ENCODE data around the gene DNAH12. TPM values are rescaled to one million over a fixed set of nuclear protein-coding genes. Genes with fewer than 3 reads are reported as not detected.

The DNAH12 gene
- polyA plus RNA-seq, 1 donor from 2014 or later: 1.8 TPM

DNA sequence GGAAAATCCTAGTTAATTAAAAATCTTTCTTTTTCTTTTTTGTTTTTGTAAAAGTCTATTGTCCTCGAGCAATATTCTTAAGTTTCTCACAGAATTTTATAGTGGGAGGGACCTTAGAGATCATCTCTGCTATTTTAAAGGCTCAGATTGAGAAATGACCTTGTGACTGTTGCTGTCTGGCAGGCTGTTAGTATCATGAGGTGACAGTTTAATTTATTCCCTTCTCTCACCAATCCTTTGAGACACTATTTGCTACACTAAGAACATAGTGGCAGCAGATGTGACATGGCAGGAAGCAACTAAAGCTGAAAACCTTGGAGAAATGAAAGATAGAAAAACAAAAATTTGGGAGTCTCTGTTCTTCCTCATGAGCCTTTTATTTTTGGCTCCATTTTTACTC, 291.7 kb downstream of the DNAH12 start:
- TF ChIP-seq EZH2 (IDR thresholded peaks at IDR 0.05; ENCODE audit: borderline replicate concordance, insufficient read depth, low read length, poor library complexity, severe bottlenecking) (no peak), EP300 (conservative IDR thresholded peaks at IDR 0.05; ENCODE audit: poor library complexity, severe bottlenecking) (peak; percentile 72), POLR2AphosphoS5 (IDR thresholded peaks at IDR 0.05) (peak; percentile 54), SMC3 (conservative IDR thresholded peaks at IDR 0.05; ENCODE audit: poor library complexity) (no peak)
- Histone ChIP-seq H2AFZ (ENCODE audit: low read depth, low read length) (no peak overlapping the region), H3K9ac (ENCODE audit: low read length) (no peak overlapping the region), H3K4me3 (ENCODE audit: low read length) (peak overlapping the region; percentile 28), H3K4me2 (ENCODE audit: low read length) (peak overlapping the region; percentile 48), H3K79me2 (replicated peaks; ENCODE audit: insufficient read depth, low read length) (no peaks in the 10 kb centered on the region), H3K9me3 (ENCODE audit: low read length) (no peaks in the 10 kb centered on the region), H4K20me1 (ENCODE audit: insufficient read depth) (no peaks in the 10 kb centered on the region), H3K27ac (ENCODE audit: low read length) (peak overlapping the region; percentile 53), H3F3A (ENCODE audit: insufficient read depth, low read length, poor library complexity, severe bottlenecking) (no peaks in the 10 kb centered on the region), H3K27me3 (ENCODE audit: insufficient read depth, low read depth, low read length) (no peaks in the 10 kb centered on the region), H3K9me2 (ENCODE audit: insufficient read depth, low read length) (no peaks in the 10 kb centered on the region), H3K36me3 (ENCODE audit: insufficient read depth, low read length) (peaks cover 24% of the 10 kb centered on the region)

DNA sequence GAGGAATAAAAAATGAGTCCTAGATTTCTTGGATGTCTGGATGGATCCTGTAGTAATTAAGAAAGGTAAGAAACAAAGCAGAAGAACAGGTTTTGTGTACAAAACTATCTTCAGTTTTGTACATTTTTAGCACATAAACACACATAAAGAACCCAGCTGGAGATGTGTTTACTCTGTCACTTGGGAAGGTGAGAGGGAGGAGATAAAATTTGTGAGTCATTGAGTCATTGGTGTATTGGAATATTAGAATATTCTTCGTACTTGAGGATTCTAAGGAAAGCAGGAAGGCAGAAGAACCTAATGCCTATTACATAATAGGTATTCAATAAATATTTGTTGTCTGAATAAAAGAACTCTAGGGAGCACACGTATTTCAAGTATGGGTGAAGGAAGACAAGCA, 299.2 kb downstream of the DNAH12 start:
- Histone ChIP-seq H3K4me3 (ENCODE audit: low read length) (no peak overlapping the region), H3F3A (ENCODE audit: insufficient read depth, low read length, poor library complexity, severe bottlenecking) (no peaks in the 10 kb centered on the region), H4K20me1 (ENCODE audit: insufficient read depth) (no peaks in the 10 kb centered on the region), H3K9me3 (ENCODE audit: low read length) (no peaks in the 10 kb centered on the region), H3K27me3 (ENCODE audit: insufficient read depth, low read depth, low read length) (no peaks in the 10 kb centered on the region), H3K27ac (ENCODE audit: low read length) (no peak overlapping the region), H3K9ac (ENCODE audit: low read length) (no peak overlapping the region), H2AFZ (ENCODE audit: low read depth, low read length) (no peak overlapping the region), H3K9me2 (ENCODE audit: insufficient read depth, low read length) (no peaks in the 10 kb centered on the region), H3K36me3 (ENCODE audit: insufficient read depth, low read length) (peaks cover 31% of the 10 kb centered on the region), H3K4me2 (ENCODE audit: low read length) (no peak overlapping the region), H3K79me2 (replicated peaks; ENCODE audit: insufficient read depth, low read length) (no peaks in the 10 kb centered on the region)
- TF ChIP-seq RAD21 (conservative IDR thresholded peaks at IDR 0.05) (no peak), EP300 (conservative IDR thresholded peaks at IDR 0.05; ENCODE audit: poor library complexity, severe bottlenecking) (no peak), SMC3 (conservative IDR thresholded peaks at IDR 0.05; ENCODE audit: poor library complexity) (no peak), EZH2 (IDR thresholded peaks at IDR 0.05; ENCODE audit: borderline replicate concordance, insufficient read depth, low read length, poor library complexity, severe bottlenecking) (no peak), TAF1 (IDR thresholded peaks at IDR 0.05; ENCODE audit: low read depth) (no peak), MXI1 (conservative IDR thresholded peaks at IDR 0.05; ENCODE audit: poor library complexity, severe bottlenecking) (no peak), POLR2AphosphoS5 (IDR thresholded peaks at IDR 0.05) (no peak)
- TF ChIP-seq, protein P1, sequence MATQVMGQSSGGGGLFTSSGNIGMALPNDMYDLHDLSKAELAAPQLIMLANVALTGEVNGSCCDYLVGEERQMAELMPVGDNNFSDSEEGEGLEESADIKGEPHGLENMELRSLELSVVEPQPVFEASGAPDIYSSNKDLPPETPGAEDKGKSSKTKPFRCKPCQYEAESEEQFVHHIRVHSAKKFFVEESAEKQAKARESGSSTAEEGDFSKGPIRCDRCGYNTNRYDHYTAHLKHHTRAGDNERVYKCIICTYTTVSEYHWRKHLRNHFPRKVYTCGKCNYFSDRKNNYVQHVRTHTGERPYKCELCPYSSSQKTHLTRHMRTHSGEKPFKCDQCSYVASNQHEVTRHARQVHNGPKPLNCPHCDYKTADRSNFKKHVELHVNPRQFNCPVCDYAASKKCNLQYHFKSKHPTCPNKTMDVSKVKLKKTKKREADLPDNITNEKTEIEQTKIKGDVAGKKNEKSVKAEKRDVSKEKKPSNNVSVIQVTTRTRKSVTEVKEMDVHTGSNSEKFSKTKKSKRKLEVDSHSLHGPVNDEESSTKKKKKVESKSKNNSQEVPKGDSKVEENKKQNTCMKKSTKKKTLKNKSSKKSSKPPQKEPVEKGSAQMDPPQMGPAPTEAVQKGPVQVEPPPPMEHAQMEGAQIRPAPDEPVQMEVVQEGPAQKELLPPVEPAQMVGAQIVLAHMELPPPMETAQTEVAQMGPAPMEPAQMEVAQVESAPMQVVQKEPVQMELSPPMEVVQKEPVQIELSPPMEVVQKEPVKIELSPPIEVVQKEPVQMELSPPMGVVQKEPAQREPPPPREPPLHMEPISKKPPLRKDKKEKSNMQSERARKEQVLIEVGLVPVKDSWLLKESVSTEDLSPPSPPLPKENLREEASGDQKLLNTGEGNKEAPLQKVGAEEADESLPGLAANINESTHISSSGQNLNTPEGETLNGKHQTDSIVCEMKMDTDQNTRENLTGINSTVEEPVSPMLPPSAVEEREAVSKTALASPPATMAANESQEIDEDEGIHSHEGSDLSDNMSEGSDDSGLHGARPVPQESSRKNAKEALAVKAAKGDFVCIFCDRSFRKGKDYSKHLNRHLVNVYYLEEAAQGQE (IDR thresholded peaks at IDR 0.05; ENCODE audit: borderline replicate concordance): no peak
- TF ChIP-seq, protein P2, sequence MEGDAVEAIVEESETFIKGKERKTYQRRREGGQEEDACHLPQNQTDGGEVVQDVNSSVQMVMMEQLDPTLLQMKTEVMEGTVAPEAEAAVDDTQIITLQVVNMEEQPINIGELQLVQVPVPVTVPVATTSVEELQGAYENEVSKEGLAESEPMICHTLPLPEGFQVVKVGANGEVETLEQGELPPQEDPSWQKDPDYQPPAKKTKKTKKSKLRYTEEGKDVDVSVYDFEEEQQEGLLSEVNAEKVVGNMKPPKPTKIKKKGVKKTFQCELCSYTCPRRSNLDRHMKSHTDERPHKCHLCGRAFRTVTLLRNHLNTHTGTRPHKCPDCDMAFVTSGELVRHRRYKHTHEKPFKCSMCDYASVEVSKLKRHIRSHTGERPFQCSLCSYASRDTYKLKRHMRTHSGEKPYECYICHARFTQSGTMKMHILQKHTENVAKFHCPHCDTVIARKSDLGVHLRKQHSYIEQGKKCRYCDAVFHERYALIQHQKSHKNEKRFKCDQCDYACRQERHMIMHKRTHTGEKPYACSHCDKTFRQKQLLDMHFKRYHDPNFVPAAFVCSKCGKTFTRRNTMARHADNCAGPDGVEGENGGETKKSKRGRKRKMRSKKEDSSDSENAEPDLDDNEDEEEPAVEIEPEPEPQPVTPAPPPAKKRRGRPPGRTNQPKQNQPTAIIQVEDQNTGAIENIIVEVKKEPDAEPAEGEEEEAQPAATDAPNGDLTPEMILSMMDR (IDR thresholded peaks at IDR 0.05; ENCODE audit: poor library complexity, severe bottlenecking): no peak

Small RNA genes within 50 kb of the gene (small RNA-seq; reads per million reads assigned to genes)
- gene RF00019: 0 to 1.2 (median 0) reads per million in 3 experiments
- 0 reads per million in 3 experiments for gene RNU6-108P
- gene RNU6-1181P: 0 reads per million in 3 experiments
- 0 reads per million in 3 experiments for gene RNU6-483P

Other genes starting within 250 kb of the DNAH12 start
- gene PDE12, start 11.9 kb upstream of the DNAH12 start, polyA plus RNA-seq: 9.6 and 10.3 TPM in 2 replicates
- gene ARF4, start 53.0 kb upstream of the DNAH12 start, polyA plus RNA-seq: 270 and 284 TPM in 2 replicates
- 24.0 and 25.4 TPM in 2 replicates for gene DENND6A, start 148.7 kb upstream of the DNAH12 start, polyA plus RNA-seq
- gene SLMAP, start 212.0 kb upstream of the DNAH12 start, polyA plus RNA-seq: 28.2 and 42.1 TPM in 2 replicates

All from neural cell (in vitro differentiated cells).